Tibial artery (tissue), 4 donors: ENCODE measurements around the gene ZNF10.

Source experiments
- DNase-seq, 2 donors: peaks; one replicate each; pipeline ENCODE4 v3.0.0-alpha.2; 2019
- H3K27ac ChIP-seq, 2 donors: fragments of 200-600 bp; sonication (generic) in 1 of 2; 1 replicate in 1 of 2; 2 replicates in 1 of 2; pipeline ENCODE4 v1.5.1; 2018 to 2019; ENCODE audit warnings: mild to moderate bottlenecking in 1 of 2
- H3K27me3 ChIP-seq, 2 donors: fragments of 200-600 bp; sonication (generic) in 1 of 2; one replicate each; pipeline versions ENCODE4 v1.5.1 to v1.6.0; 2016 to 2019
- H3K36me3 ChIP-seq, 3 donors: fragments of 200-600 bp; sonication (generic) in 2 of 3; one replicate each; pipeline ENCODE4 v1.5.1; 2016 to 2019; ENCODE audit warnings: mild to moderate bottlenecking in 2 of 3
- H3K4me1 ChIP-seq, 4 donors: fragments of 200-600 bp; sonication (generic) in 2 of 4; 1 replicate in 3 of 4; 2 replicates in 1 of 4; pipeline ENCODE4 v1.5.1; 2016 to 2019
- H3K4me3 ChIP-seq, 2 donors: fragments of 200-600 bp; sonication (generic) in 1 of 2; 1 replicate in 1 of 2; 2 replicates in 1 of 2; pipeline ENCODE4 v1.5.1; 2018 to 2019; ENCODE audit warnings: mild to moderate bottlenecking in 2 of 2
- H3K9me3 ChIP-seq, 3 donors: fragments of 200-600 bp; sonication (generic) in 1 of 3; one replicate each; pipeline ENCODE4 v1.5.1; 2016 to 2019
- intact Hi-C: fragments of 100-400 bp; cut with DNase I; formaldehyde crosslinking; loops from one replicate; pipeline ENCODE4 v1.15.0; 2023; ENCODE audit warnings: low total_unique reads
- TF ChIP-seq, protein P1 (sequence below), 2 experiments: fragments of 200-600 bp in 1 of 2; fragments of 450-650 bp in 1 of 2; IDR thresholded peaks; one replicate each; pipeline ENCODE4 v1.5.1; 2017 to 2019; ENCODE audit warnings: antibody characterized with exemption in 2 of 2, mild to moderate bottlenecking in 1 of 2, moderate library complexity in 1 of 2

The ZNF10 gene

DNA sequence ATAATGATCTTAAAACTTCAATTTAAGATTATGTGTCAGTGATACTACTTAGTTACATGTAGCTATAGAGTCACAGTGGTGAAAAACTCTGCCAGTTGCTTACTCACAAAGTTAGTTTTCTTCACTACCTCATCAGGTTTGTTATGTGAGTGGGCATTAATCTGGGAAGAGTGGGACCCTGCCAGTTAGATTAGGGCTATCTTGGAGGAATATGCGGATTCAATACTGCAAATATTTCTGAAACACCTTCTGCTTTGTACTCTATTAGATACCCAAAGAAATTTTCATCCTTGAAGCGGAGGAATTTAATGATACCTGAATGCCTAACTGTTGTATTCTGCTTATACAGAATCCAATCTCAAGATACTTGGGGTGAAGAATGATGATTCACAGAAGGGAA lies 76.0 kb downstream of the ZNF10 start:
- Histone ChIP-seq H3K36me3 (peaks cover 41 to 79% (median 67%) of the 10 kb centered on the region in 3 donors), H3K27me3 (no peaks in the 10 kb centered on the region), H3K4me1 (no peaks in the 10 kb centered on the region), H3K9me3 (peaks cover 62 to 100% (median 98%) of the 10 kb centered on the region in 3 donors), H3K4me3 (no peak overlapping the region), H3K27ac (no peak overlapping the region)
- TF ChIP-seq, protein P1, sequence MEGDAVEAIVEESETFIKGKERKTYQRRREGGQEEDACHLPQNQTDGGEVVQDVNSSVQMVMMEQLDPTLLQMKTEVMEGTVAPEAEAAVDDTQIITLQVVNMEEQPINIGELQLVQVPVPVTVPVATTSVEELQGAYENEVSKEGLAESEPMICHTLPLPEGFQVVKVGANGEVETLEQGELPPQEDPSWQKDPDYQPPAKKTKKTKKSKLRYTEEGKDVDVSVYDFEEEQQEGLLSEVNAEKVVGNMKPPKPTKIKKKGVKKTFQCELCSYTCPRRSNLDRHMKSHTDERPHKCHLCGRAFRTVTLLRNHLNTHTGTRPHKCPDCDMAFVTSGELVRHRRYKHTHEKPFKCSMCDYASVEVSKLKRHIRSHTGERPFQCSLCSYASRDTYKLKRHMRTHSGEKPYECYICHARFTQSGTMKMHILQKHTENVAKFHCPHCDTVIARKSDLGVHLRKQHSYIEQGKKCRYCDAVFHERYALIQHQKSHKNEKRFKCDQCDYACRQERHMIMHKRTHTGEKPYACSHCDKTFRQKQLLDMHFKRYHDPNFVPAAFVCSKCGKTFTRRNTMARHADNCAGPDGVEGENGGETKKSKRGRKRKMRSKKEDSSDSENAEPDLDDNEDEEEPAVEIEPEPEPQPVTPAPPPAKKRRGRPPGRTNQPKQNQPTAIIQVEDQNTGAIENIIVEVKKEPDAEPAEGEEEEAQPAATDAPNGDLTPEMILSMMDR (IDR thresholded peaks at IDR 0.05): no peak
- intact Hi-C loops: no loop called here
- DNase-seq: no peak
